Mesendoderm (in vitro differentiated cells): ENCODE measurements around the gene STX1A.
"Not testable (repeated sequence)": the region's sequence is repeated elsewhere in the genome, so short reads cannot be mapped to it uniquely, and the experiment has no call there.

ENCODE experiments used
- DNase-seq: peaks from one replicate; pipeline ENCODE4 v3.0.0; 2013
- H2AK5ac ChIP-seq: 2 replicates; pipeline ENCODE4 v1.6.1; 2013; ENCODE audit warnings: low read length, inconsistent platforms
- H2BK120ac ChIP-seq: 2 replicates; pipeline ENCODE4 v1.6.1; 2013; ENCODE audit warnings: low read depth, mild to moderate bottlenecking, low read length, moderate library complexity, mixed read lengths
- H2BK15ac ChIP-seq: replicated peaks from 2 replicates; pipeline ENCODE4 v1.6.1; 2013; ENCODE audit warnings: low read depth, mild to moderate bottlenecking, moderate library complexity
- H2BK5ac ChIP-seq: 2 replicates; pipeline ENCODE4 v1.6.1; 2013; ENCODE audit warnings: low read length, inconsistent platforms
- H3K18ac ChIP-seq: 2 replicates; pipeline ENCODE4 v1.6.1; 2013; ENCODE audit warnings: mild to moderate bottlenecking, low read length, mixed read lengths
- H3K23ac ChIP-seq: one replicate; pipeline ENCODE4 v1.6.1; 2013; ENCODE audit warnings: low read length
- H3K27ac ChIP-seq: 2 replicates; pipeline ENCODE4 v1.5.1; 2013; ENCODE audit warnings: low read depth, mild to moderate bottlenecking, inconsistent platforms, low read length, moderate library complexity
- H3K27me3 ChIP-seq: 2 replicates; pipeline ENCODE4 v1.6.1; 2013; ENCODE audit warnings: low read length, control low read depth, mild to moderate bottlenecking, inconsistent platforms; ENCODE audit not compliant: insufficient read depth, poor library complexity
- H3K36me3 ChIP-seq: 2 replicates; pipeline ENCODE4 v1.6.1; 2013; ENCODE audit warnings: low read length, inconsistent platforms; ENCODE audit not compliant: control insufficient read depth, insufficient read depth
- H3K4ac ChIP-seq: one replicate; pipeline ENCODE4 v1.6.1; 2013; ENCODE audit warnings: low read depth, mild to moderate bottlenecking, low read length, moderate library complexity
- H3K4me1 ChIP-seq: 2 replicates; pipeline ENCODE4 v1.6.1; 2013; ENCODE audit warnings: low read depth, low read length, inconsistent platforms; ENCODE audit not compliant: control insufficient read depth
- H3K4me2 ChIP-seq: 2 replicates; pipeline ENCODE4 v1.6.1; 2013; ENCODE audit warnings: low read length
- H3K4me3 ChIP-seq: 2 replicates; pipeline ENCODE4 v1.5.1; 2013; ENCODE audit warnings: mild to moderate bottlenecking, low read length
- H3K56ac ChIP-seq: one replicate; pipeline ENCODE4 v1.6.1; 2013; ENCODE audit warnings: low read length
- H3K79me1 ChIP-seq: 2 replicates; pipeline ENCODE4 v1.6.1; 2013; ENCODE audit warnings: low read length, inconsistent platforms
- H3K79me2 ChIP-seq: 2 replicates; pipeline ENCODE4 v1.6.1; 2013; ENCODE audit warnings: mild to moderate bottlenecking, low read length; ENCODE audit not compliant: control insufficient read depth, insufficient read depth
- H3K9ac ChIP-seq: 2 replicates; pipeline ENCODE4 v1.6.1; 2013; ENCODE audit warnings: low read length, inconsistent platforms
- H4K5ac ChIP-seq: one replicate; pipeline ENCODE4 v1.6.1; 2013; ENCODE audit warnings: low read length
- H4K8ac ChIP-seq: one replicate; pipeline ENCODE4 v1.6.1; 2013; ENCODE audit warnings: low read depth, mild to moderate bottlenecking, control low read depth, low read length, moderate library complexity
- WGBS: extraction: QIAGEN DNeasy Blood & Tissue Kit; methylation state at CpG from one replicate; pipeline ENCODE4 v1.1.7; 2013; ENCODE audit warnings: low lambda C conversion rate, missing lambda C conversion rate; ENCODE audit not compliant: insufficient coverage; ENCODE audit errors: extremely low coverage; 5-methylcytosine and 5-hydroxymethylcytosine counted together

The STX1A gene

GRCh38 chr7:73722785-73723184 is 3.3 kb upstream of the STX1A start:
- Histone ChIP-seq H3K4me2 (no peak overlapping the region), H4K8ac (no peak overlapping the region), H3K27me3 (peaks cover 2% of the 10 kb centered on the region), H3K79me2 (no peaks in the 10 kb centered on the region), H2BK5ac (no peak overlapping the region), H3K9ac (no peak overlapping the region), H3K56ac (no peak overlapping the region), H3K27ac (no peak overlapping the region), H3K79me1 (no peaks in the 10 kb centered on the region), H3K18ac (no peak overlapping the region), H3K4me1 (no peaks in the 10 kb centered on the region), H2AK5ac (no peak overlapping the region), H3K4ac (no peak overlapping the region), H3K36me3 (no peaks in the 10 kb centered on the region), H2BK15ac (no peak overlapping the region), H3K4me3 (no peak overlapping the region), H4K5ac (no peak overlapping the region), H3K23ac (no peak overlapping the region), H2BK120ac (no peak overlapping the region)
- DNase-seq = no peak
- no CpG with 5 or more reads among the region's 6 CpGs for WGBS

GRCh38 chr7:73722182-73722581 is 2.7 kb upstream of the STX1A start:
- not testable (repeated sequence) for H3K56ac ChIP-seq, H3K36me3 ChIP-seq, DNase-seq, H2BK5ac ChIP-seq, H3K27ac ChIP-seq, H3K4me3 ChIP-seq, H3K4ac ChIP-seq, H3K79me1 ChIP-seq, H3K18ac ChIP-seq, H3K23ac ChIP-seq, H3K79me2 ChIP-seq, H4K5ac ChIP-seq, H3K27me3 ChIP-seq, H4K8ac ChIP-seq, H3K4me2 ChIP-seq, H3K4me1 ChIP-seq, H3K9ac ChIP-seq, H2BK15ac ChIP-seq, H2AK5ac ChIP-seq, H2BK120ac ChIP-seq
- WGBS = no CpG with 5 or more reads among the region's 4 CpGs

DNA sequence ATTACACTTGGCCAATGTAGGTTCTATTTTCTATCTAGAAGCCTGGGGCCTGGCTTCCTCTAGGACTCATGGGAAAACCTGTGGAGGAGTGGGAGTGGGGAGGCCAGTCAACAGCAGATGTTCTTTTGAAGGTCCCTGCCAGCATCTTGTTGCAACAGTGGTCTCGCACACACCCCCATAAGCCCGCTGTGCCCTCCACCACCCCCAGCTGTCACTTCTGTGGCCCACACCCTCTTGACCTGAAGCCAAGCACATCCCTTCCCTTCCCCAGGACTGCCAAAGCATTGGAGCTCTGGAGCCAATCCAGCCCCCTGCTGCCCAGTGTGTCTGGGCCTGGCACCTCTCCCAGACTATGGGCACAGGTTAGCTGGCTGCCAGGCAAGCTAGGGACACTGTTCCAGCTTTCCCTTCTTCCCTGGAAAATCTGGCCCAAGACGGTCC is 1.9 kb upstream of the STX1A start:
- H3K18ac ChIP-seq = no peak overlapping the region
- H3K27me3 ChIP-seq = peaks cover 2% of the 10 kb centered on the region
- H2AK5ac ChIP-seq = no peak overlapping the region
- no peaks in the 10 kb centered on the region for H3K79me2 ChIP-seq
- no peak overlapping the region for H3K4me3 ChIP-seq
- no peak overlapping the region for H2BK120ac ChIP-seq
- H3K4ac ChIP-seq = no peak overlapping the region
- H3K36me3 ChIP-seq = no peaks in the 10 kb centered on the region
- H4K8ac ChIP-seq = no peak overlapping the region
- no peak overlapping the region for H2BK5ac ChIP-seq
- no peak overlapping the region for H3K4me2 ChIP-seq
- H3K23ac ChIP-seq = no peak overlapping the region
- no peak overlapping the region for H2BK15ac ChIP-seq
- no peaks in the 10 kb centered on the region for H3K4me1 ChIP-seq
- no peak overlapping the region for H3K9ac ChIP-seq
- no CpG with 5 or more reads among the region's 3 CpGs for WGBS
- H4K5ac ChIP-seq = no peak overlapping the region
- no peaks in the 10 kb centered on the region for H3K79me1 ChIP-seq
- no peak overlapping the region for H3K27ac ChIP-seq
- no peak overlapping the region for H3K56ac ChIP-seq
- no peak for DNase-seq

DNA sequence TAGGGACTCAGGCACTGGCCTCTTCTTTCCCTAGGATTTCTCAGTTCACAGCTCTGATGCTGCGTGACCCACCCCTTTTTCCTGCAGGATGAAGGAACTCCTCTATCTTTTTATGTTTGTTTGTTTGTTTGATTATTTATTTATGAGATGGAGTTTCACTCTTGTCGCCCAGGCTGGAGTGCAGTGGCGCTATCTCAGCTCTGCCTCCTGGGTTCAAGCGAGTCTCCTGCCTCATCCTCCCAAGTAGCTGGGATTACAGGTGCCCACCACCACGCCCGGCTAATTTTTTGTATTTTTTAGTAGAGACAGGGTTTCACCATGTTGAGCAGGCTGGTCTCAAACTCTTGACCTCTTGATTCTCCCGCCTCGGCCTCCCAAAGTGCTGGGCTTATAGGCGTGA is 974 bp upstream of the STX1A start:
- WGBS = no CpG with 5 or more reads among the region's 9 CpGs
- not testable (repeated sequence) for H2BK15ac ChIP-seq, H3K27me3 ChIP-seq

DNA sequence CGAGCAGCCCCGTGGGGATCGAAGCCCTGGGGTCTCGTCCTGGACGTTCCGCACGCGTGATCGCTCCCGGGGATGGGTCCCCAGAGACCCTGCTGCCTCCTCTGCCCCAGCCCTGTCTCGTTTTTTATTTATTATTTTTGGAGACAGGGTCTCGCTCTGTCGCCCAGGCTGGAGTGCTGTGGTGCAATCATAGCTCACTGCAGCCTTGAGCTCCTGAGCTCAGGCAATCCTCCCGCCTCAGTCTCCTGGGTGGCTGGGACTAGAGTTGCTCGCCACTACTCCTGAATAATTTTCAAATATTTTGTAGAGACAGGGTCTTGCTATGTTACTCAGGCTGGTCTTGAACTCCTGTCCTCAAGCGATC is 319 bp upstream of the STX1A start:
- no CpG with 5 or more reads among the region's 16 CpGs for WGBS
- H2BK120ac ChIP-seq = no peak overlapping the region

More for the DNA sequence above, 974 bp upstream of the STX1A start:
- not testable (repeated sequence) for H2AK5ac ChIP-seq, H3K9ac ChIP-seq, H4K5ac ChIP-seq, H3K4me3 ChIP-seq, H3K18ac ChIP-seq, H3K79me1 ChIP-seq, H3K4me1 ChIP-seq, H2BK5ac ChIP-seq, H2BK120ac ChIP-seq, H3K23ac ChIP-seq, H3K27ac ChIP-seq, H3K56ac ChIP-seq, H4K8ac ChIP-seq, DNase-seq, H3K79me2 ChIP-seq, H3K36me3 ChIP-seq, H3K4me2 ChIP-seq, H3K4ac ChIP-seq

GRCh38 chr7:73718438-73718881 is 1.0 kb downstream of the STX1A start:
- H4K8ac ChIP-seq = no peak overlapping the region
- H3K18ac ChIP-seq = no peak overlapping the region
- H2BK5ac ChIP-seq = no peak overlapping the region
- no peaks in the 10 kb centered on the region for H3K36me3 ChIP-seq
- H2BK15ac ChIP-seq = no peak overlapping the region
- peaks cover 2% of the 10 kb centered on the region for H3K27me3 ChIP-seq
- no peak overlapping the region for H3K23ac ChIP-seq
- no peak for DNase-seq
- H3K79me1 ChIP-seq = no peaks in the 10 kb centered on the region
- H3K56ac ChIP-seq = no peak overlapping the region
- peak overlapping the region; percentile 82 for H3K9ac ChIP-seq
- H3K4me1 ChIP-seq = no peaks in the 10 kb centered on the region
- no CpG with 5 or more reads among the region's 9 CpGs for WGBS
- no peak overlapping the region for H3K4me3 ChIP-seq
- no peak overlapping the region for H2AK5ac ChIP-seq
- peak overlapping the region; percentile 85 for H3K4me2 ChIP-seq
- no peak overlapping the region for H2BK120ac ChIP-seq
- H3K79me2 ChIP-seq = no peaks in the 10 kb centered on the region
- H4K5ac ChIP-seq = no peak overlapping the region
- no peak overlapping the region for H3K4ac ChIP-seq
- no peak overlapping the region for H3K27ac ChIP-seq

More for the DNA sequence above, 319 bp upstream of the STX1A start:
- Histone ChIP-seq H3K36me3 (no peaks in the 10 kb centered on the region), H3K4me1 (no peaks in the 10 kb centered on the region), H3K79me1 (no peaks in the 10 kb centered on the region), H3K9ac (no peak overlapping the region), H2BK15ac (no peak overlapping the region), H3K27me3 (peaks cover 2% of the 10 kb centered on the region), H3K79me2 (no peaks in the 10 kb centered on the region), H3K4me2 (no peak overlapping the region), H4K8ac (no peak overlapping the region), H3K4me3 (no peak overlapping the region), H3K56ac (peak overlapping the region; percentile 60), H2BK5ac (no peak overlapping the region), H3K23ac (no peak overlapping the region), H2AK5ac (no peak overlapping the region), H4K5ac (no peak overlapping the region), H3K4ac (no peak overlapping the region), H3K27ac (no peak overlapping the region), H3K18ac (no peak overlapping the region)
- no peak for DNase-seq
